GM19468 (cell line): Measurements from ENCODE around the gene YIF1B.
"Not testable (repeated sequence)": the region's sequence is repeated elsewhere in the genome, so short reads cannot be mapped to it uniquely, and the experiment has no call there.

Source experiments
- ATAC-seq: cut with Tn5 transposase; IDR thresholded peaks from one replicate; pipeline ENCODE4 v1.9.1; 2021; ENCODE audit warnings: mild to moderate bottlenecking, moderate library complexity, moderate number of reproducible peaks; ENCODE audit not compliant: unreplicated experiment; ENCODE audit errors: extremely low read depth

YIF1B gene

GRCh38 chr19:38262585-38263268 lies 53.0 kb downstream of the YIF1B start:
- ATAC-seq, result no peak

GRCh38 chr19:38261942-38262341 lies 53.8 kb downstream of the YIF1B start:
- ATAC-seq, result not testable (repeated sequence)

- ATAC-seq, result no peak
These were observed 60.2 kb downstream of the YIF1B start for GRCh38 chr19:38255383-38256014.

- ATAC-seq, result no peak
These were observed 62.0 kb downstream of the YIF1B start for GRCh38 chr19:38253788-38254187.
